ENCODE measurements around the gene PRPSAP2. TPM values are rescaled to one million over a fixed set of nuclear protein-coding genes. Genes with fewer than 3 reads are reported as not detected.

Gene PRPSAP2, protein sequence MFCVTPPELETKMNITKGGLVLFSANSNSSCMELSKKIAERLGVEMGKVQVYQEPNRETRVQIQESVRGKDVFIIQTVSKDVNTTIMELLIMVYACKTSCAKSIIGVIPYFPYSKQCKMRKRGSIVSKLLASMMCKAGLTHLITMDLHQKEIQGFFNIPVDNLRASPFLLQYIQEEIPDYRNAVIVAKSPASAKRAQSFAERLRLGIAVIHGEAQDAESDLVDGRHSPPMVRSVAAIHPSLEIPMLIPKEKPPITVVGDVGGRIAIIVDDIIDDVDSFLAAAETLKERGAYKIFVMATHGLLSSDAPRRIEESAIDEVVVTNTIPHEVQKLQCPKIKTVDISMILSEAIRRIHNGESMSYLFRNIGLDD
- 27.1 and 33.1 TPM in 2 replicates for total RNA-seq

DNA sequence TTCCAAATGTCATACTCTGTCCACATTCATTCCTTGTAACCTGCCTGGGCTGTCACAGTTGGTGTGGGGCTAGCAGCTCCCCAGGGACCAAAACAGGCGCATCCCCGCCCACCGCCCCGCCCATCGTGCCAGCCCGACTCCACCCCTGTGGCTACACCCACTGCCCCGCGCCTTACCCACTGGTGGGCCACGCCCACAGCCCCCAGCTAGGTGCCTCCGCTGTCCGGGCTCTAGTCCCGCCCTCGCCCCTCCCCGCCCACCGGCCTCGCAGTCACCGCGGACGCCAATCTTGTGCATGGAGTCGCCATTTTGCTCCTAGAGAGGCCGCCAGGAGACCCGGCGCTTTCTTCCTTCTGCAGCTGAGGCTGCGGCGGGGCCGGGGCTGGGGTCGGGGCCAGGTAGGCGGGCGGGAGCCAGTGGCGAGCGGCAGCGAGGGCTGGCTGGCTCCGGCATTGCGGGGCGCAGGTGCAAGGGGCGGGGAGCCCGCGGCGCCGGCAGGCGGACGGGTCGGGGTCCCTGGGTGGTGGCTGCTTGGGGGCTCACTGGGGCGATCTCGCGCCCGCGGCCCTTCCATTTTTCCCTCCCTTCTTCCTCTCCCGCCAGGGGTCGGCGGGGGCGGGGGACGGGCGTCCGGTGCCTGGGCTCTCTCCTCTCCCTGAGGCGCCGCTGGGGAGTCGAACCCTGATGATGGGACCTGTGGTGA lies at the start of gene PRPSAP2:
TSS of gene PRPSAP2 (plus strand) at position 268 of the 703 bp plus-strand sequence. CDS start 7,703 bp downstream, outside the sequence.

DNA sequence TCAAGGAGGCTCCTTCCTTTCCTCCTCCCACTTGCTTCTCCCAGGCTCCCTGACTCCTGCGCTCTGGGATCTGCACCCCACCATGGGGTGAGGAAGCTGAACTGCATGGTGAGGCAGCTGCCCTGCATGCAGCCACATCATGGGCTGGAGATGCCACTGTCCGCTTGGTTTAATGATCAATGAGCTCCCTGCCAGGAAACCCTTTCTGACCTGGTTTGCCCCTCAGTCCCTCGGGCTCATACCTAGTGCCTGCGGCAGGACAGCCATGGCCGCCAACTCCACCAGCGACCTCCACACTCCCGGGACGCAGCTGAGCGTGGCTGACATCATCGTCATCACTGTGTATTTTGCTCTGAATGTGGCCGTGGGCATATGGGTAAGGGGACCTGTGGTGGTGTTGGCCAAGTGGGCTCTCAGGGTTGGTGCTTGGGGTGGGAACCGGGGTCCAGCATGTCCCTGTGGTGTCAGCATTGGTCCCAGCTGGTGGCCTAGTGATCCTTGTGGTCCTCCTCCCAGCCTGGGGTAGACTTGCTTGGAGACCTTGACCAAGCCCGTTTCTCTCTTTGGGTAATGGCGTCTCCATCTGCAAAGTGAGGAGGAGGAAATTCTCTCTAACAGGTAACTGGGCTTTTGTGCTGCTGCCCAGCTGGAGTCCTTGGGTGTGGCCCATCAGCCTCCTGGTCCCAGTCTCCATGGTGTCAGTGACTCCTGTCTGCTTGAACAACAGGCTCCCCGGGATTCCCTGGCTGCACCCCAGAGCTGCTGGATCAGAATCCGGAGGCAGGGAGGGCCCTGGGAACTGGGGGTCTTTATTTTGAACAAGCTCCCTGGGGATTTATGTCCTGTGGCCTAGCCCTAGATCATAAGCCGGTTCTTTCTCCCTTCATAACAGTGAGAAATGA lies 94.3 kb downstream of the PRPSAP2 start, which contains the start of gene SLC5A10:
TSS of gene SLC5A10 (plus strand) at position 225 of the 902 bp plus-strand sequence. CDS start at position 266, 41 bp downstream.

Small RNA genes lying within 50 kb of the gene (small RNA-seq; reads per million reads assigned to genes)
- not detected for gene RF00324

Other genes with a start within 250 kb of the PRPSAP2 start
- not detected in 2 replicates for gene TBC1D28, start 213.7 kb upstream of the PRPSAP2 start, total RNA-seq
- gene FOXO3B, start 175.8 kb upstream of the PRPSAP2 start, total RNA-seq: 5.6 and 5.9 TPM in 2 replicates
- under 0.01 TPM in 1 of 2 replicates, not detected in the other for gene FBXW10, start 114.1 kb upstream of the PRPSAP2 start, total RNA-seq
- 38.5 and 48.1 TPM in 2 replicates for gene TVP23B, start 76.9 kb upstream of the PRPSAP2 start, total RNA-seq
- gene SLC5A10, start 94.0 kb downstream of the PRPSAP2 start, total RNA-seq: not detected in 2 replicates
- 17.0 and 18.9 TPM in 2 replicates for gene FAM83G, start 146.6 kb downstream of the PRPSAP2 start, total RNA-seq
- gene GRAP, start 188.8 kb downstream of the PRPSAP2 start, total RNA-seq: 39.5 and 85.6 TPM in 2 replicates

All from vein endothelial cell (primary cell).